ENCODE results near the gene CHCHD4. TPM values are rescaled to one million over a fixed set of nuclear protein-coding genes. Genes with fewer than 3 reads are reported as not detected.

CHCHD4 gene
- polyA plus RNA-seq, 4 donors = 16.5 to 21.7 (median 17.6) TPM

- no peak for DNase-seq (ENCODE audit: low read depth in 4 of 4, low spot score in 2 of 4)
Measured at GRCh38 chr3:14150491-14151230, 26.0 kb upstream of the CHCHD4 start.

- no peak for DNase-seq (ENCODE audit: low read depth in 4 of 4, low spot score in 2 of 4)
Measured at GRCh38 chr3:14150078-14150477, 25.4 kb upstream of the CHCHD4 start.

- no peak for DNase-seq (ENCODE audit: low read depth in 4 of 4, low spot score in 2 of 4)
Measured at GRCh38 chr3:14148041-14148985, 23.6 kb upstream of the CHCHD4 start.

GRCh38 chr3:14147617-14148016 is 22.9 kb upstream of the CHCHD4 start:
- DNase-seq (ENCODE audit: low read depth in 4 of 4, low spot score in 2 of 4) = no peak

GRCh38 chr3:14147066-14147435 is 22.4 kb upstream of the CHCHD4 start:
- DNase-seq (ENCODE audit: low read depth in 4 of 4, low spot score in 2 of 4) = no peak

- DNase-seq (ENCODE audit: low read depth in 4 of 4, low spot score in 2 of 4) = no peak
Measured at GRCh38 chr3:14146381-14147065, 21.9 kb upstream of the CHCHD4 start.

GRCh38 chr3:14145670-14146380 is 21.2 kb upstream of the CHCHD4 start:
- DNase-seq (ENCODE audit: low read depth in 4 of 4, low spot score in 2 of 4) = no peak

GRCh38 chr3:14145236-14145635 is 20.6 kb upstream of the CHCHD4 start:
- DNase-seq (ENCODE audit: low read depth in 4 of 4, low spot score in 2 of 4) = no peak

GRCh38 chr3:14144423-14145075 is 19.9 kb upstream of the CHCHD4 start:
- DNase-seq (ENCODE audit: low read depth in 4 of 4, low spot score in 2 of 4) = peak; percentile 68 to 83 (median 72)

- DNase-seq (ENCODE audit: low read depth in 4 of 4, low spot score in 2 of 4) = no peak
Measured at GRCh38 chr3:14143271-14144225, 18.9 kb upstream of the CHCHD4 start.

- DNase-seq (ENCODE audit: low read depth in 4 of 4, low spot score in 2 of 4) = no peak
Measured at GRCh38 chr3:14142567-14143270, 18.0 kb upstream of the CHCHD4 start.

- DNase-seq (ENCODE audit: low read depth in 4 of 4, low spot score in 2 of 4) = no peak
Measured at GRCh38 chr3:14141602-14142341, 17.1 kb upstream of the CHCHD4 start.

GRCh38 chr3:14141144-14141543 is 16.5 kb upstream of the CHCHD4 start:
- DNase-seq (ENCODE audit: low read depth in 4 of 4, low spot score in 2 of 4) = no peak

- DNase-seq (ENCODE audit: low read depth in 4 of 4, low spot score in 2 of 4) = no peak
Measured at GRCh38 chr3:14140668-14141067, 16.0 kb upstream of the CHCHD4 start.

GRCh38 chr3:14139771-14140170 is 15.1 kb upstream of the CHCHD4 start:
- no peak for DNase-seq (ENCODE audit: low read depth in 4 of 4, low spot score in 2 of 4)

GRCh38 chr3:14138878-14139655 is 14.4 kb upstream of the CHCHD4 start:
- DNase-seq (ENCODE audit: low read depth in 4 of 4, low spot score in 2 of 4) = no peak

Measured in left renal cortex interstitium (tissue), 4 donors.